Activated CD4-positive, alpha-beta T cell treated with anti-CD3 and anti-CD28 coated beads, Interleukin-2, Interleukin-6, amounts not matched to agents 100 ng/mL and 50 ng/mL, durations not matched to agents 16 hours and 8 hours (primary cell): ENCODE results near the gene FGF21.
"Not testable (repeated sequence)": the region's sequence is repeated elsewhere in the genome, so short reads cannot be mapped to it uniquely, and the experiment has no call there.

ENCODE experiments used
- DNase-seq: peaks from one replicate; pipeline ENCODE4 v3.0.0-alpha.2; 2020

FGF21 gene

DNA sequence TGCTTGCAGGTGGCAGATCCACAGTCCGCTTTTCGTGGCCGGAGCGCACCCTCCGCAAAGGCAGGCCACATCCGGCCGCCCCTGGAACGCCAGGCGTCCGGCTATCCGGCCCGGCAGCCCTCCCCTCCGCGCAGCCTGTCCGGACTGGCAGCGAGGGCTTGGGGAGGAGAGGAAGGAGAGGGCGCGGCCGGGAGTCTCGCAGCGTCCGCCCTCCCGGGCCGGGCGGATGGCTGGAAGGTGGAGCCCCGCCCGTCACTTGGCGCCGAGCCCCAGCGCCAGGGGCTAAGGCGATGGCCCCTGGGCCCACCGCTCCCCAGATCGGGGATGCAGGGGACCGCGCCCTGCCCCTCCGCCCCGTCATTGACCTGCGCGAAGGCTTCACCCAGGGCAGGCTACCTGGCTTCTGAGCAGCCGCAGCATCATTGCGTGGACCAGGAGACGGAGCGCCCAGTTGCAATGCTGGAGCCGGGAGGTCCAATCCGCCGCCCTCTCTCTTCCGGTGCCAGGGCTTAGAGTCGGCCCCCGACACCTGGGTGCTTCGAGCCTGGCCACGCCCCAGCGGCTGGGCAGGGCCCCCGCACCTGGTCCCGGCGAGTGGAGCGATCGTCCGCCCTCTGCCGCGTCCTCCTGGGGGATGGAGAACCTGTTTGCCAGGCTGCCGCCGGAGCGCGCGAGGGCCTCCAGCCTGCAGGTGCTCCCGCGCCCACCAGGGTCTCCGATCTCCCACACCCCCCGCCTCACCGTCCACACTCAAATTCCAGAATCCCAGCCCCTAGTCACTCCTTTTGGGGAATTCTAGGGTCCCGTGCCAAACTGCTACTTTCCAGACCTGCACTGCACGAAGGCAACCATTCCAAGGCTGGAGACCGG, 2.6 kb upstream of the FGF21 start, which contains the start of gene FUT1:
TSS of gene FUT1 (minus strand) at position 146 of the 870 bp plus-strand sequence. CDS start 1,360 bp downstream, outside the sequence.
- DNase-seq: peak; percentile 24

- DNase-seq: no peak
These were observed 463 bp downstream of the FGF21 start for GRCh38 chr19:48755787-48756186.

DNA sequence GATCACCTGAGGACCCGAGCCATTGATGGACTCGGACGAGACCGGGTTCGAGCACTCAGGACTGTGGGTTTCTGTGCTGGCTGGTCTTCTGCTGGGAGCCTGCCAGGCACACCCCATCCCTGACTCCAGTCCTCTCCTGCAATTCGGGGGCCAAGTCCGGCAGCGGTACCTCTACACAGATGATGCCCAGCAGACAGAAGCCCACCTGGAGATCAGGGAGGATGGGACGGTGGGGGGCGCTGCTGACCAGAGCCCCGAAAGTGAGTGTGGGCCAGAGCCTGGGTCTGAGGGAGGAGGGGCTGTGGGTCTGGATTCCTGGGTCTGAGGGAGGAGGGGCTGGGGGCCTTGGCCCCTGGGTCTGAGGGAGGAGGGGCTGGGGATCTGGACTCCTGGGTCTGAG, 888 bp downstream of the FGF21 start:
- DNase-seq: no peak

GRCh38 chr19:48756686-48757085, 1.4 kb downstream of the FGF21 start:
- no peak for DNase-seq

GRCh38 chr19:48757089-48757675, 1.9 kb downstream of the FGF21 start:
- DNase-seq: no peak

GRCh38 chr19:48757741-48758144, 2.4 kb downstream of the FGF21 start:
- no peak for DNase-seq

DNA sequence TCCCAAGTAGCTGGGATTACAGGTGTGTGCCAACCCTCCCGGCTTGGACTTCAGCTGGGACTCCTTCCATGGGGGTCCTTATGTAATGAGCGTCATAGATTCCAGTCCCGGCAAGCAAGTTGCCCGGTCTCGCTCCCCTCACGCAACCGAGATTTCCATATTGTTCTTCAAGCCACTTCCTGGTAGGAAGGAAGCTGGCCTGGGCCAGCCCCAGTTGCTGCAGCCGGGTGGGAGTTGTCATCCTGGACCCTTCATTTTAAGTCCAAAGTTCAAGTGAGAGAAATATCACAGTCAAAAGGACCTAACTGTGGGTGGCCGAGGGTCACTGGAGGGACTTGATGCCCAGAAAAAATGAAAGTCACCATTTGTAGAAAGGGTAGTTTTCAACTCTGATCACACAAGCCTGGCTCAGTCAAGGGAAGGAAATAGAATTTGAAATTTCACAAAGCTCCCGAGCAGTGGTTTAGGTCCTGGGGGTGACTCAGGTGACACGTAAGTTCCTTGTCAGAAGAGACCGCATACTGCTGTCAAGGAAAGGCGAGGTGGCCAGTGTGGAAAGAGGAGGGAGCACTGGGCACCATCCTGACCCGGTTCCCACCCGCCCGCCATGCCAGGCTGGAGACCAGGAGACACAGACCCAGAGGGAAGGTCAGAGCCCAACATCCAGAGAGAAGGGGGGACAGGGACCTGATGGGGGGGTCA, 5.3 kb downstream of the FGF21 start:
- DNase-seq: no peak

GRCh38 chr19:48765816-48766215, 10.5 kb downstream of the FGF21 start:
- not testable (repeated sequence) for DNase-seq

DNA sequence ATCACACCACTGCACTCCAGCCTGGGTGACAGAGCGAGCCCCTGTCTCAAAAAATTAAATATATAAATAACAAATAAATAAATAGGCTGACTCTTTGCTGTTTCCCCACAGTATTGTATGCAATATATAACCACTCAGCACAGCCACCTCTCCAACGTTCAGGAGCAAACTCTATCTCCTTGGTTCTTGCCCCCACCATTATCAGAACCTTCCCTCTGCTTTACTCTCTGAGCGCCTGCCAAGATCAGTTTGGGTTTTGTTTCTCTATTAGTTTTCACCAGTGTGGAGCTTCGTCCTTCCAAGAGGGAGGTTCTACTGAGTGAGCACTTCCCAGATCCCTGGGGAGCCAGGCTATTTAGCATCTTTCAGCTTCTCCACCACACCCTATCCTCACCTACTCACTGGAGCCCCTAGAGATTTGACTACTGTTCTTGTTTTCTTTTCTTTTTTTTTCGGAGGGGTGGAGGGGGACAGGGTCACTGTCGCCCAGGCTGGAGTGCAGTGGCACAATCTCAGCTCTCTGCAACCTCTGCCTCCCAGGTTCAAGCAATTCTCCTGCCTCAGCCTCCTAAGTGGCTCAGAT, 12.9 kb downstream of the FGF21 start:
- not testable (repeated sequence) for DNase-seq

DNA sequence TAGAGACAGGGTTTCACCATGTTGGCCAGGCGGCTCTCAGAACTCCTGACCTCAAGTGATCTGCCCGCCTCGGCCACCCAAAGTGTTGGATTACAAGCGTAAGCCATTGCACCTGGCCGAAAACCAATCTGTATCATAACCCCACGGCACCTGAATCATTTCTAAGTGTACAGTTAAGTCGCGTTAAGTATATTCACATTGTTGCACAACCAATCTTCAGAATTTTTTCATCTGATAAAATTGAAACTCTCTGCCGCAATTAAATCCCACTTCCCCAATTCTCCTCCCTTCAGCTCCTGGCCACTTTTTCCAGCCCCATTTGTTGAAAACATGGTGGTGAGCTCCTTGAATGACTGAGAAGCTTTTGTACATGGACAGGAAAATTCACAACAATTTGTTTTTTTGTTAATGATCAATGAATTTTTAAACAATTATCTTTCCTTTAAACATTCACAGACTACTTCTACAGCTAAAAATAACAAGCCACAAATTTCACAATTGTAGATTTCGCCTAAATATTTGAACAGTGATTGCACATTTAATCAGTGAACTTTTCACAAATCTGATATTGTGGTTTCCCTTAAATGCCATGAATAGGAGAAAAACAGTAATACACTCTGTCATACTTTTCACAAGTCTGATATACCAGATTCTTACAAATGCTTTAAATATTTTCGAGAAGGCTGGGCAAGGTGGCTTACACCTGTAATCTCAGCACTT, 13.8 kb downstream of the FGF21 start:
- DNase-seq: no peak

- no peak for DNase-seq
These were observed 14.9 kb downstream of the FGF21 start for GRCh38 chr19:48770266-48770665.

- DNase-seq: no peak
These were observed 15.6 kb downstream of the FGF21 start for GRCh38 chr19:48770734-48771472.

- DNase-seq: no peak
These were observed 17.2 kb downstream of the FGF21 start for GRCh38 chr19:48772503-48772953.

- no peak for DNase-seq
These were observed 21.8 kb downstream of the FGF21 start for GRCh38 chr19:48777139-48777538.

DNA sequence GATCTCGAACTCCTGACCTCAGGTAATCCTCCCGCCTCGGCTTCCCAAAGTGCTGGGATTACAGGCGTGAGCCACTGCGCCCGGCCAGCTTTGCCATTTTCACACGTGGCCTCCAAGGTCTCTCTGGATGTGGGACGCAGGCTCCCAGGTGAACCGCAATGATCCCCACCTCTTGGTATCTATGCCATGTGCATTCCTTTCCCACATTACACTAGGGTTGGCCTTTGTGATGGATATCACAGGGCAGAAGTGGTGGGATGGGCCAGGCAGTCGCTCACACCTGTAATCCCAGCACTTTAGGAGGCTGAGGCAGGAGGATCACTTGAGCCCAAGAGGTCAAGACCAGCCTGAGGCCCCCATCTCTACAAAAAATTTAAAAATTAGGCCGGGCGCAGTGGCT, 22.4 kb downstream of the FGF21 start:
- no peak for DNase-seq

GRCh38 chr19:48779636-48780035, 24.3 kb downstream of the FGF21 start:
- DNase-seq: no peak

DNA sequence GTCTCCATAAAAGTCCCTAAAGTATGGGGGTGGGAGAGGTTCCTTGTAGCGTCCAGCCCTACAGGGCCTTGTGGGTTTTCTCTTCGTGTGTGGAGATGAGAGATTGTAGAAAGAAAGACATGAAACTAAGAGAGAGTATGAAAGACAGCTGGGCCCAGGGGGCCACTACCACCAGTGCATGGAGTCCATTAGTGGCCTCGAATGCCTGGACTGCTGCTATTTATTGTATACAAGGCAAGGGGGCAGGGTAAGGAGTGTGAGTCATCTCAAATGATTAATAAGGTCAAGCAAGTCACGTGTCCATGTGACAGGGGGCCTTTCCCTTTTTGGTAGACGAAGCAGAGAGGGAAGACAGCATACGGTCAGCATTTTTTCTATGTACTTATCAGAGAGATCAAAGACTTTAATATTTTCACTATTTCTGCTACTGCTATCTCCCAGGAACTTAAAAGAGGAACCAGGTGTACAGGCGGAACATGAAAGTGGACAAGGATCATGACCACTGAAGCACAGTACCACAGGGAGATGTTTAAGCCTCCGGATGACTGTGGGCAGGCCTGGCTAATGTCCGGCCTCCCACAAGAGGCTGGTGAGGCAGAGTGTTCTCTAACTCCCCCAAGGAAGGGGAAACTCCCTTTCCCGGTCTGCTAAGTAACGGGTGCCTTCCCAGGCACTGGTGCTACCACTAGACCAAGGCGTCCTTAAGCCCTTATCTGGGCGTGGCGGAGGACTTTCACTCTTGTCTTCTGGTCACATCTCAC, 25.5 kb downstream of the FGF21 start:
- DNase-seq: no peak

GRCh38 chr19:48784527-48784926, 29.2 kb downstream of the FGF21 start:
- DNase-seq: no peak

DNA sequence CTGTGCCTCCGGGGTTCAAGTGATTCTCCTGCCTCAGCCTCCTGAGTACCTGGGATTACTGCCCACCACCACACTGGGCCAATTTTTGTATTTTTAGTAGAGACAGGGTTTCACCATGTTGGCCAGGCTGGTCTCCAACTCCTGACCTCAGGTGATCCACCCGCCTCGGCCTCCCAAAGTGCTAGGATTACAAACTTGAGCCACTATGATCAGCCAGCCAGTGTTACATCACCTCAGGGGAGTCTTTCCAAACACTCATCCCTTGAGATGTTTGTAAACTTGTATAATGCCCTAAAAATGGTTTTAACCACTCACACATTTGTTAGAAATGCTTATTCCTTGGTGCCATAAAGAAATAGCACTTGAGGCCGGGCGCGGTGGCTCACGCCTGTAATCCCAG, 31.1 kb downstream of the FGF21 start:
- DNase-seq: not testable (repeated sequence)

- not testable (repeated sequence) for DNase-seq
These were observed 32.0 kb downstream of the FGF21 start for GRCh38 chr19:48787331-48787730.

DNA sequence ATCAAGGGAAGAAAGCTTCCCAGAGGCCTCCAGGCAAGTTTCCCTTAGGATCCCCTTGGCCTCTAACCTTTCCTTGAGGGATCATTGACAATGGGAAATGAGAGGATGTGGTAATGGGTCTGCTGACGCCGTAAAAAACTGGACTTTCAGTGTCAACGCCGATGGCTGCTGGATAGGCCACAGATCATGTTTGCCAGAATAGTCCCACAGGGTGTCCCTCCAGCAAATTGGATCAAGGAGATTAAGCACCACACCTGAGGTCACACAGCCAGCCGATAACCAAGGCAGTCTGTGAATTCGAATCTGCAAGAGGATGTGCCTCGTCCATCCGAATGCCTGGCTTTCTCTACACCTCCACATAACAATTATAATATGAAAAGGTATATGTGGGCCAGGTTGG, 37.9 kb downstream of the FGF21 start:
- DNase-seq: no peak
